Transverse colon (tissue), 4 donors: ENCODE data around the gene SLC22A1.

ENCODE experiments used
- EP300 ChIP-seq: sonication (generic); formaldehyde crosslinking; IDR thresholded peaks from one replicate; pipeline ENCODE4 v1.6.1; 2017; ENCODE audit warnings: antibody characterized with exemption, low read depth
- POLR2A ChIP-seq: fragments of 450-650 bp; IDR thresholded peaks from one replicate; pipeline ENCODE4 v1.6.1; 2016; ENCODE audit warnings: antibody characterized with exemption, mild to moderate bottlenecking, moderate library complexity
- POLR2AphosphoS5 ChIP-seq, 3 donors: sonication (generic); formaldehyde crosslinking; IDR thresholded peaks; one replicate each; pipeline ENCODE4 v1.6.1; 2016; ENCODE audit warnings: antibody characterized with exemption in 3 of 3
- TF ChIP-seq, protein P1 (sequence below), 5 experiments: fragments of 200-600 bp in 3 of 5; fragments of 450-650 bp in 2 of 5; sonication (generic) in 3 of 5; IDR thresholded peaks; 1 replicate in 2 of 5; 2 replicates in 3 of 5; pipeline ENCODE4 v1.5.1; 2016 to 2017; ENCODE audit warnings: antibody characterized with exemption in 5 of 5, inconsistent platforms in 3 of 5, mild to moderate bottlenecking in 2 of 5, moderate library complexity in 1 of 5

GRCh38 chr6:160133441-160134336 lies 12.1 kb downstream of the SLC22A1 start:
- no peak for TF ChIP-seq POLR2A
- TF ChIP-seq, protein P1, sequence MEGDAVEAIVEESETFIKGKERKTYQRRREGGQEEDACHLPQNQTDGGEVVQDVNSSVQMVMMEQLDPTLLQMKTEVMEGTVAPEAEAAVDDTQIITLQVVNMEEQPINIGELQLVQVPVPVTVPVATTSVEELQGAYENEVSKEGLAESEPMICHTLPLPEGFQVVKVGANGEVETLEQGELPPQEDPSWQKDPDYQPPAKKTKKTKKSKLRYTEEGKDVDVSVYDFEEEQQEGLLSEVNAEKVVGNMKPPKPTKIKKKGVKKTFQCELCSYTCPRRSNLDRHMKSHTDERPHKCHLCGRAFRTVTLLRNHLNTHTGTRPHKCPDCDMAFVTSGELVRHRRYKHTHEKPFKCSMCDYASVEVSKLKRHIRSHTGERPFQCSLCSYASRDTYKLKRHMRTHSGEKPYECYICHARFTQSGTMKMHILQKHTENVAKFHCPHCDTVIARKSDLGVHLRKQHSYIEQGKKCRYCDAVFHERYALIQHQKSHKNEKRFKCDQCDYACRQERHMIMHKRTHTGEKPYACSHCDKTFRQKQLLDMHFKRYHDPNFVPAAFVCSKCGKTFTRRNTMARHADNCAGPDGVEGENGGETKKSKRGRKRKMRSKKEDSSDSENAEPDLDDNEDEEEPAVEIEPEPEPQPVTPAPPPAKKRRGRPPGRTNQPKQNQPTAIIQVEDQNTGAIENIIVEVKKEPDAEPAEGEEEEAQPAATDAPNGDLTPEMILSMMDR (IDR thresholded peaks at IDR 0.05) = no peak
- no peak for TF ChIP-seq EP300
- TF ChIP-seq POLR2AphosphoS5 (IDR thresholded peaks at IDR 0.05) = no peak
